ENCODE data around the gene SLC24A3.

DNA sequence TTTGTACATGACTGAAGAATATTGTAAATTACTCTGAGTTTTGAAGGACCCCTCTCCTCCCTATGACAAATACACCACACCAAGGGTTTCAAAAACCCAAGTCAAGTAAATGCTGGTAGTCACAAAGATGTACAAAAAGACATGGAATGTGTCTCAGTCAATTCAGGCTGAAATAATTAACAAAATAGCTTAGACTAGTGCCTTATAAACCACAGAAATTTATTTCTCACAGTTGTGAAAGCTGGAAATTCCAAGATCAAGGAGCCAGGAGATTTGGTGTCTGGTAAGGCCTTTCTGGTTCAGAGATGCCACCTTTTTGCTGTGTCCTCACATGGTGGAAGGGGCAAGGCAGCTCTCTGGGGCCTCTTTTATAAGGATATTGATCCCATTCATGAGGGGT, 343.3 kb downstream of the SLC24A3 start:
- TF ChIP-seq, protein P1, sequence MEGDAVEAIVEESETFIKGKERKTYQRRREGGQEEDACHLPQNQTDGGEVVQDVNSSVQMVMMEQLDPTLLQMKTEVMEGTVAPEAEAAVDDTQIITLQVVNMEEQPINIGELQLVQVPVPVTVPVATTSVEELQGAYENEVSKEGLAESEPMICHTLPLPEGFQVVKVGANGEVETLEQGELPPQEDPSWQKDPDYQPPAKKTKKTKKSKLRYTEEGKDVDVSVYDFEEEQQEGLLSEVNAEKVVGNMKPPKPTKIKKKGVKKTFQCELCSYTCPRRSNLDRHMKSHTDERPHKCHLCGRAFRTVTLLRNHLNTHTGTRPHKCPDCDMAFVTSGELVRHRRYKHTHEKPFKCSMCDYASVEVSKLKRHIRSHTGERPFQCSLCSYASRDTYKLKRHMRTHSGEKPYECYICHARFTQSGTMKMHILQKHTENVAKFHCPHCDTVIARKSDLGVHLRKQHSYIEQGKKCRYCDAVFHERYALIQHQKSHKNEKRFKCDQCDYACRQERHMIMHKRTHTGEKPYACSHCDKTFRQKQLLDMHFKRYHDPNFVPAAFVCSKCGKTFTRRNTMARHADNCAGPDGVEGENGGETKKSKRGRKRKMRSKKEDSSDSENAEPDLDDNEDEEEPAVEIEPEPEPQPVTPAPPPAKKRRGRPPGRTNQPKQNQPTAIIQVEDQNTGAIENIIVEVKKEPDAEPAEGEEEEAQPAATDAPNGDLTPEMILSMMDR (IDR thresholded peaks at IDR 0.05; ENCODE audit: low read depth, low read length, poor library complexity, severe bottlenecking), result no peak
- TF ChIP-seq EZH2phosphoT487 (IDR thresholded peaks at IDR 0.05; ENCODE audit: borderline replicate concordance, low read length), result no peak

Data from DOHH2 (cell line).